Activated CD8-positive, alpha-beta memory T cell treated with anti-CD3 and anti-CD28 coated beads, Interleukin-2, amount 50 U/mL, for 24 hours (primary cell): ENCODE results near the gene NPIPA1.
"Not testable (repeated sequence)": the region's sequence is repeated elsewhere in the genome, so short reads cannot be mapped to it uniquely, and the experiment has no call there.

Experiments
- DNase-seq: peaks from one replicate; pipeline ENCODE4 v3.0.0-alpha.2; 2020; ENCODE audit errors: extremely low read depth

Gene NPIPA1

GRCh38 chr16:14937143-14937542 lies at the start of gene NPIPA1:
NPIPA1 (plus strand) TSS chr16:14937443; CDS start chr16:14937443, 0 bp downstream.
- not testable (repeated sequence) for DNase-seq

GRCh38 chr16:14892111-14892510 lies 45.1 kb upstream of the NPIPA1 start:
- DNase-seq: not testable (repeated sequence)

GRCh38 chr16:14895382-14895781 lies 41.9 kb upstream of the NPIPA1 start:
- DNase-seq: not testable (repeated sequence)

GRCh38 chr16:14896023-14896422 lies 41.2 kb upstream of the NPIPA1 start:
- not testable (repeated sequence) for DNase-seq

GRCh38 chr16:14897006-14897664 lies 40.1 kb upstream of the NPIPA1 start:
- DNase-seq: not testable (repeated sequence)

- DNase-seq: not testable (repeated sequence)
Measured at GRCh38 chr16:14898162-14898561, 39.1 kb upstream of the NPIPA1 start.

- DNase-seq: not testable (repeated sequence)
Measured at GRCh38 chr16:14903191-14903957, 33.9 kb upstream of the NPIPA1 start.

GRCh38 chr16:14909744-14910143 lies 27.5 kb upstream of the NPIPA1 start:
- not testable (repeated sequence) for DNase-seq

GRCh38 chr16:14910833-14911629 lies 26.2 kb upstream of the NPIPA1 start:
- DNase-seq: not testable (repeated sequence)

GRCh38 chr16:14911954-14912353 lies 25.3 kb upstream of the NPIPA1 start:
- not testable (repeated sequence) for DNase-seq

GRCh38 chr16:14912588-14912987 lies 24.7 kb upstream of the NPIPA1 start:
- DNase-seq: not testable (repeated sequence)

- not testable (repeated sequence) for DNase-seq
Measured at GRCh38 chr16:14918504-14918903, 18.7 kb upstream of the NPIPA1 start.

- not testable (repeated sequence) for DNase-seq
Measured at GRCh38 chr16:14919837-14920600, 17.2 kb upstream of the NPIPA1 start.

- DNase-seq: not testable (repeated sequence)
Measured at GRCh38 chr16:14922285-14922684, 15.0 kb upstream of the NPIPA1 start.

- DNase-seq: not testable (repeated sequence)
Measured at GRCh38 chr16:14922968-14923367, 14.3 kb upstream of the NPIPA1 start.

- not testable (repeated sequence) for DNase-seq
Measured at GRCh38 chr16:14923394-14924088, 13.7 kb upstream of the NPIPA1 start.

GRCh38 chr16:14924359-14924758 lies 12.9 kb upstream of the NPIPA1 start:
- DNase-seq: not testable (repeated sequence)

- not testable (repeated sequence) for DNase-seq
Measured at GRCh38 chr16:14924982-14925381, 12.3 kb upstream of the NPIPA1 start.

GRCh38 chr16:14928064-14928714 lies 9.1 kb upstream of the NPIPA1 start:
- DNase-seq: not testable (repeated sequence)

GRCh38 chr16:14929176-14929575 lies 8.1 kb upstream of the NPIPA1 start:
- not testable (repeated sequence) for DNase-seq
